Stimulated activated CD8-positive, alpha-beta memory T cell treated with anti-CD3 and anti-CD28 coated beads, Interleukin-4, amount 100 ng/mL, for 48 hours (primary cell): ENCODE results near the gene GCNT2.
"Not testable (repeated sequence)": the region's sequence is repeated elsewhere in the genome, so short reads cannot be mapped to it uniquely, and the experiment has no call there.

ENCODE experiments used
- DNase-seq: peaks from one replicate; pipeline ENCODE4 v3.0.0-alpha.2; 2020

The GCNT2 gene

DNA sequence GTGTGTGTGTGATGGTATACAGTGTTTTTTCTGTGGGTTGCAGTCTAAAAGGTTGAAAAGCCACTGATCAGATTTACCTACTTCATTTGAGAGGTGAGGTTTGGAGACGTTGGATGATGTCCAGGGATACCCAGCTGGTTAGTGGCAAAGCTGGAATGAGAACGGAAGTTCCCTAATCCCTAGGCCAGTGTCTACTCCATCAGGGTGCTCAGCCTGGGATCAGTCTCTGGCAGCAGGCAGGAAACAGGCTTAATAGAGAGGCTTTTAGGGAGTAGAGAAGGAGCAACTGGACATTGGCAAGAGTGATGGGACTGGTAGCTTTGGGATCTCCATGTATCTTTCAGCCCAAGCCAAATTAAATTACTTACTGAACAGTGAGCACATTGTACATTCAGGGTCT is 92.6 kb downstream of the GCNT2 start:
- DNase-seq: no peak

DNA sequence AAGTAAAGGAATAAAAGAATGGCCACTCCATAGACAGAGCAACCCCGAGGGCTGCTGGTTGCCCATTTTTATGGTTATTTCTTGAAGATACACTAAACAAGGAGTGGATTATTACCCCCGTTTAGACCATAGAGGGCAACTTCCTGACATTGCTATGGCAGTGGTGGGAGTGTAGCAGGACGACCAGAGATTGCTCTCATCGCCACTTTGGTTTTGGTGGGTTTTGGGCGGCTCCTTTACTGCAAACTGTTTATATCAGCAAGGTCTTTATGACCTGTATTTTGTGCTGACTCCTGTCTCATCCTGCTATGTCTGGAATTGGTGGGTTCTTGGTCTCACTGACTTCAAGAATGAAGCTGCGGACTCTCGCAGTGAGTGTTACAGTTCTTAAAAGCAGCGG is 94.5 kb downstream of the GCNT2 start:
- DNase-seq: no peak

DNA sequence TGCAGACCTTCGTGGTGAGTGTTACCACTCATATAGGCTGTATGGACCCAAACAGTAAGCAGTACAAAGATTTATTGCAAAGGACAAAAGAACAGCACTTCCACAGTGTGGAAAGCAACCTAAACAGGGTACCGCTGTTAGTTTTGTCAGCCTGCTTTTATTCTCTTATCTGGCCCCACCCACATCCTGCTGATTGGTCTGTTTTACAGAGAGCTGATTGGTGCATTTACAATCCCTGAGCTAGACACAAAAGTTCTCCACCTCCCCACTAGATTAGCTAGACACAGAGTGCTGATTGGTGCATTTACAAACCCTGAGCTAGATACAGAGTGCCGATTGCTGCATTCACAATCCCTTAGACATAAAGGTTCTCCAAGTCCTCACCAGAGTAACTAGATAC is 95.1 kb downstream of the GCNT2 start:
- not testable (repeated sequence) for DNase-seq

DNA sequence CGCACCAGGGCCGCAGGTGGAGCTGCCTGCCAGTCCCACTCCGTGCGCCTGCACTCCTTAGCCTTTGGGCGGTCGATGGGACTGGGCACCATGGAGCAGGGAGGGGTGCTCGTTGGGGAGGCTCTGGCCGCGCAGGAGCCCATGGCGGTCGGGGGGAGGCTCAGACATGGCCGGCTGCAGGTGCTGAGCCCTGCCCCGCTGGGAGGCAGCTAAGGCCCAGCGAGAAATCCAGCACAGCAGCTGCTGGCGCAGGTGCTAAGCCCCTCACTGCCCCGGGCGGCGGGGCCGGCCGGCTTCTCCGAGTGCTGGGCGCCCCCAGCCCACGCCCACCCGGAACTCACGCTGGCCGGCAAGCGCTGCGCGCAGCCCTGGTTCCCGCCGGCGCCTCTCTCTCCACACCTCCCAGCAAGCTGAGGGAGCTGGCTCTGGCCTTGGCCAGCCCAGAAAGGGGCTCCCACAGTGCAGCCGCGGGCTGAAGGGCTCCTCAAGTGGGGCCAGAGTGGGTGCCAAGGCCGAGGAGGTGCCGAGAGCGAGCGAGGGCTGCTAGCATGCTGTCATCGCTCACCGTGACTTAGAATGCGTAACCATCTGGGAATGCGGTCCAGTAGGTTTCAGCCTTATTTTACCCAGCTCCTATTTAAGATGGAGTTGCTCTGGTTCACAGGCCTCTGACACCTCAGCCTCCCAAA is 96.0 kb downstream of the GCNT2 start:
- DNase-seq: no peak

DNA sequence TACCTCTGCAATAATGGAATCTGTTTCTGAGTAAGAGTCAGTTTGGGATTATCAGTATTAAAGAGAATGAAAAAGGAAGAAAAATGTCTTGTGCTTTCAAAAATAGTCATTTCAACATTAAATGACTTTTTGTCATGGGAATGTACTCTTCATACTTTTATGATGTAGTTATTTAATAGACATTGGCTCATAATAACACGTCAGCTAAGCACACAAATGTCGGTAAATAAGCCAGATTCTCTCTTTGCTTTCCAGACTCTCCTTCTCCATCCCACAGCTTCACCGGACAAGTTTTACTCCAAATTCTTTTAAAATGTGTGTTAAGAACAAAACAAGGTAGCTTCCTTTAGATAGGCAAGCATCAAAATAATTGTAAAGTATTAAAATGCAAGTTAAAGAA is 97.3 kb downstream of the GCNT2 start:
- DNase-seq: no peak

DNA sequence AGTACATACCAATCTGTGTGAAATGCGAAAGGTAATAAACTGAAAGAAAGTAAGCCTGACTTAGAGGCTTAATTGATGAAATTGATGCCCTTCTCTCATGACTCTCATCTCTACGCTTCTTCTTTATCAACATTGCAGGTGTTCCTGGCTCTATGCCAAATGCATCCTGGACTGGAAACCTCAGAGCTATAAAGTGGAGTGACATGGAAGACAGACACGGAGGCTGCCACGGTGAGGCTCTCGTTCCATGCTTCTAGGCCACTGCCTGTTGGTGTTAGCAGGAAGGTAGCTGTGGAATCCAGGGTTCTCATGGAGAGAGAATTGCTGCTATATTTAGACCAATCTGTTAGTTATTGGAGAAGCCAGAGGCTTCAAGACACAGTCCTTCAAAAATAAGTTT is 100.1 kb downstream of the GCNT2 start:
- no peak for DNase-seq

DNA sequence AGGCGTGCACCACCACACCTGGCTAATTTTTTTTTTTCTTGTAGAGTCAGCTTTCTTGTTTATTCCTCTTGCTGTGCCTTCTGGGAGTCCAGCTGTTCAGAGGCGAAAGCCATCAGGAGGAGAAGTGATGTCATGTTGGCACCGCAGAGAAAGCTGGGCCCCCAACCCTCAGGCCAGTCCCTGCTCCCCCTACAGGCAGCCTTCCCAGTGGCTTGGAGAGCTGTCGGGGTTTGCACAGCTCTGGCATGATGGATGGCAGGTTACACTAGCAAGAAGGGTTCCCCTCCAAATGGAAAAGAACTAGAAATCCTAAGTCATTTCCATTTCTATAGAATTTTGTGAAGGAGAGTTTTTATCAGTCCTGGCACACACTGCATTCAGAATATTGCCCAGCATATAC is 100.7 kb downstream of the GCNT2 start:
- no peak for DNase-seq

DNA sequence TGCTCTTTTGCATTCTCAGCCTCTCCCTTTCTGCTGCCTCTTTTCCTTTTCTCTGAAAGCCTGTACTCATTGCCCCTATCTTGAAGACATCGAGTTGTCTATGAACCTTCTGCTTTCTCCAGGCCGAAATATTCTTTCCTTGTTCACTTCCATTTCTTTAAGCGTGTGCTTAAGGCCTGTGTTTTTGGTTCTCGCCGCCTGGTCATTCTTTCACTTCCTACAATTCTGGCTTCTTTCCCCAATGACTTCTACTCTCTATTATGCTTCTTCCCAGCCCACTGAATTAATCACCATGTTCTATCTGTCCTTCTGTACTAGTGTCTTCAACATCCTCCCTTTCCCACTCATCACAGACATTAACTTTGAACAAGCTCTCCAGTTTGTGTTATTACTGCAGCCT is 103.7 kb downstream of the GCNT2 start:
- DNase-seq: no peak

DNA sequence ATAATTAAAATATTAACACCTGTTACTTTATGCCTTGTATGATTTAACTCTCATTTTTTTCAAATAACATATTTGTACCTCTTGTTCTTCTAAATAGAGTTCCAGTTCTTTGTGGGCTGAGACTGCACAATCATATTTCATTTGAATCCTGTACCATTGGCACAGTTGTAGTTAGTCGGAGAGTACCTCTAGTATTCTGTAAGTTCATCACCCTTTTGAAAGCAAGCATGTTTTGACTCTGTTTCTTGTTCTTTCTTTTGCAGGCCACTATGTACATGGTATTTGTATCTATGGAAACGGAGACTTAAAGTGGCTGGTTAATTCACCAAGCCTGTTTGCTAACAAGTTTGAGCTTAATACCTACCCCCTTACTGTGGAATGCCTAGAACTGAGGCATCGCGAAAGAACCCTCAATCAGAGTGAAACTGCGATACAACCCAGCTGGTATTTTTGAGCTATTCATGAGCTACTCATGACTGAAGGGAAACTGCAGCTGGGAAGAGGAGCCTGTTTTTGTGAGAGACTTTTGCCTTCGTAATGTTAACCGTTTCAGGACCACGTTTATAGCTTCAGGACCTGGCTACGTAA is 105.1 kb downstream of the GCNT2 start:
- DNase-seq: no peak

DNA sequence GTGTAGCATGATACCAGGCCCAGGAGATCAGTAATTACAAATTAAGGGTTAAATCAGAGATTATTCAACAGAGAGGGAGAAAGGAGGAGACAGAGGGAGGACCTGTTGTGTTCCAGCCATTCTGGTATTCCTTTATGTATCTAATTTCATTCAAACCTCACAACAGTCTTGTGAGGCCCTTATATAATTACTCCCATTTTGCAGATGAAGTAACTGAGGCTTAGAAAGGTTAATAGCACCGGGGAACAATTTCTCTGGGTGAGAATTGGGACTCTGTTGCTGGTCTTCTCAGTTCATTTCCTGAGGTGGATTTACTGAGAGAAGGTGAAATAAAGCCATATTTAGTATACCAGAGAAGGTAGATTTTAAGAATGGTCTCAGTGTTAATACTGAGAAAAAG is 106.6 kb downstream of the GCNT2 start:
- no peak for DNase-seq

DNA sequence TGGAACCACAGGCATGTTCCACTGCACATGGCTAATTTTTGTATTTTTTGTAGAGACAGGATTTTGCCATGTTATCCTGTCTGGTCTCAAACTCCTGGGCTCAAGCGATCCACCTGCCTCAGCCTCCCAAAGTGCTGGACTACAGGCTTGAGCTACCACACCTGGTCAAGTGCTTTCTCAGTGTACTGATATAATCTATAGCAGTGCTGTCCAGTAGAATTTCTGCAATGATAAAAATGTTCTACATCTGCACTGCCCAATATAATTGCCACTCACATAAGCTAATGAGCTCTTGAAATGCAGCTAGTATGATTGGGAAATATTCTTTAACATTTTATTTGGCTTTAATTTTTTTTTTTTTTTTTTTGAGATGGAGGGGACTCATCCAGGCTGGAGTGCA is 109.0 kb downstream of the GCNT2 start:
- DNase-seq: no peak

DNA sequence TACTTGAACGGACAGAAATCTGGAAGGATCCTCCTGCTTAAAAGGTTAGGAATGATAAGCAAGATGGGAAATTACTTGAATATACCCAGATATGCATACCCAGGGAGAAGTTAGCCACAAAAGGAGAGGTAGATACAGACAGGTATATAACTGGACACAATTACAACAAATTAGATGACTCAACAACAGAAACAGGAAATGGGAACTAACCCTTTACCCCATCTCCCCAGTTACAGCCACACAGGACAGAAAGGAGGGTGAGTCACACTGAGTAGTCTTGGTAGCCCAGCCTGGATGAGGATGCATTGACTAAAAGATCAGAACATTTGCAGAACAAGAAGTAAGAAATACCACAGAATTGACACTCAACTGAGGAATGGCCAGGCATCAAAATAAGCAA is 112.1 kb downstream of the GCNT2 start:
- no peak for DNase-seq

DNA sequence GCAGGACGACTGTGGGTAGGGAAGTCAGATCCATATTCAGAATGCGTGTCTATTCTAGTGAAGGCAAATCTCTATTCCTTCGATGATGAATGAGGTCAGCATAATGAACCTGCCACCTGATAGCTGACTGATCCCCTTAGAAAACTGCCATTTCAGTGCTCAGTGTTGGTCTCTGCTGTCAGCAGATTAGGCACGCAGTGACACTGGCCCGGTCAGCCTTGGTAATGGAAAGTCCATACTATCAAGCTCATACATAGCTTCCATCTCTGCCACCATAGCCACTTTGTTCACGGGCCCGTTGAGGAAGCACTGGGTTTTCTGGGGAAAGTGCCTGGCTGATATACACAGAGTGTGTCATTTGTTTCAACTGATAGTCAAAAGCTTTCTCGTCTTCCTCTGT is 119.3 kb downstream of the GCNT2 start:
- DNase-seq: no peak

DNA sequence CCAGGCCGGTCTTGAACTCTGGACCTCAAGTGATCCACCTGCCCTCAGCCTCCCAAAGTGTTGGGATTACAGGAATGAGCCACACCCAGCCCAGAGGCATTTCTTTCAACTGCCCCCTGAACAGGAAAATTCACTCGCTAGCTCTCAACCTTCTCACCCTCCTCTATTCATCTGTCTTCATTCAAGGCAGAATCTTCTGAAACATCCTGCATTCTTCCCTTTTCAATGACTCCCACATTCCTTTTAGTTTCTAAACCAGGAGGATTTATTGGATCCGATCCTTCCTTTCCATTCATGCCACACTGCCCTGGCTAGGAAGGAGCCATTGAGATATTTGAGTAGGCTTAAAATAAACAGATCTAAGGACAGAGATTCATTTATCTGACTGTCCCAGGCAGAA is 120.4 kb downstream of the GCNT2 start:
- no peak for DNase-seq

DNA sequence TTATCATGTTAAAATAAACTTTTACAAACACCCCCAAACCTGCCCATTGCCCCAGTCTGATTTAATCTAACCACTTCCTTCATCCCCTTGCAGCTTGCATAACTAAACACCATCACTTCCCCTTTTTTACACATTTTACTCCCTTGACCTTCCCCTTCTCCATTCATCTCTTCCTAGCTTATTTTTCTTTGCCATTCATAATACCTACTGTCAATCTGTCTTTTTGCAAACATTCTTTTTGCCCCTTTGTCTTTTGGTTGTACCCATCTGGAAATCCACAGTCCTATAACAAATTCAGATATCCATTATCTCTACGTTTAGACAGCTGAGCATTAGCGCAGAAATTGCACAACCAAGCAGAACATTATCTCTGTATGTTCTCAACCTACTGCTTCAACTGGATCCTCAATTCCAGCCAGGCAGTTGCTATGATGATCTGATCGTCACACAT is 122.1 kb downstream of the GCNT2 start:
- no peak for DNase-seq

DNA sequence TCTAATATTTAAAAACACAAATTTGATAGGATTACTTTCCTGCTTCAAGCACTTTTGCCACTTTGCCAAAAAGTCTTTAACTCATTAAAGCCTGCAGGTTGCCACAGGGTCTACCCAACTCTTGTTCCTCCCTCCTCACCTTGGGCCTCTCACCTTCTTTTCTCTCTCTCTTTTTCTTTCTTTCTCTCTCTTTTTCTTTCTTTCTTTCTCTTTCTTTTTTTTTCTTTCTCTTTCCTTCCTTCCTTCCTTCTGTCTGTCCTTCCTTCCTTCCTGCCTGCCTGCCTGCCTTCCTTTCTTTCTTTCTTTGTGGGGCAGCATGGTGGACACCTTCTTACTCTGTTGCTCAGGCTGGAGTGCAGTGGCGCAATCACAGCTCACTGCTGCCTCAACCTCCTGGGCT is 123.1 kb downstream of the GCNT2 start:
- DNase-seq: no peak

DNA sequence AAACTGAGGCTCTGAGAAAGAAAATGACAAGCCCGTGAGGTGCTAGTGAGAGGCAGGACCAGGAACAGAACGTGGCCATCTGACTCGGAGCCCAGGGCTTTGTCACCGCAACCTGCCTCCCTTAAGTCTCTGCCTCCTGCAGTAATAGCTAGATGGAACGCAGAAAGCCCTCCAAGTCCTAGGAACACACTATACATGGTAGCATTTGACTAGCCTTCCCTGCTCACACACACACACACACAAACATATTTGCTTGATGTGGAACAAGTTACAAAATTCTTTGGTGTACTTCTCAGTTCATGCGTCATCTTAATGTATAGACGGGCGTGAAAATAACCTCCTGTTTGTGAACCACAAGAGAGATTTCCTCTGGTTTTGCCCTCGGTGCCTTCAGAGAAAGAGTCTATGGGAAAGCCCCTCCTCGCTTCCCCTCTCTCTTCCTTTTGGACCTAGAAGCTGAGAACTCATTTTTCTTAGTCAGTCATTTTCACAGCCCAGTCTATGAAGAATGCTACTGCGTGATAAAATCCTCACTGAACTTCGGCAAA is 134.4 kb downstream of the GCNT2 start:
- DNase-seq: peak; percentile 29

DNA sequence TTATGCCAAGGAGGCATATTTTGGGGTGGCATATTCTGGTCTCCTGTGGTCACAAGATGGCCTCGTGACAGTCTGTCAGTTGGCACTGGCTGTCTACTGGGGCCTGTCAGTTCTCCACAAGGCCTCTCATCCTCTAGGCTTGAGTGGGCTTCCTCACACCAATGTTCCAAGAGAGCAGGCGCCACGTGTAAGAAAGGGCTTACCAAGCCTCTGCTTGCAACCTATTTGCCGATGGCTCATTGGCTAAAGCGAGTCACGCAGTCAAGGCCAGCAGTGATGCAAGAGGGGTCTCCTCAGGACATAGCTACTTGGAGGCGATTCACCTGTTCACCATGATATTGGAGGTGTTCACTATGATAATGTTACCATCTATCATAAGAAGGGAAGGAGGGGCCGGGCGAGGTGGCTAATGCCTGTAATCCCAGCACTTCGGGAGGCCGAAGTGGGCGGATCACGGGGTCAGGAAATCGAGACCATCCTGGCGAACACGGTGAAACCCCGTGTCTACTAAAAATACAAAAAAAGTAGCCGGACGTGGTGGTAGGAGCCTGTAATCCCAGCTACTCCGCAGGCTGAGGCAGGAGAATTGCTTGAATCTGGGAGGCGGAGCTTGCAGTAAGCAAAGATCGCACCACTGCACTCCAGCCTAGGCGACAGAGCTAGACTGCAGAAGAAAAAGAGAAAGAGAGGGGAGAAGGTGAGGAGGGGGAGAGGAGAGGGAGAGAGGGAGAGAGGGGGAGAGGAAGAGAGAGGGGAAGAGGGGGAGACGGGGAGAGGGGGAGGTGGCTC is 138.0 kb downstream of the GCNT2 start:
- no peak for DNase-seq

DNA sequence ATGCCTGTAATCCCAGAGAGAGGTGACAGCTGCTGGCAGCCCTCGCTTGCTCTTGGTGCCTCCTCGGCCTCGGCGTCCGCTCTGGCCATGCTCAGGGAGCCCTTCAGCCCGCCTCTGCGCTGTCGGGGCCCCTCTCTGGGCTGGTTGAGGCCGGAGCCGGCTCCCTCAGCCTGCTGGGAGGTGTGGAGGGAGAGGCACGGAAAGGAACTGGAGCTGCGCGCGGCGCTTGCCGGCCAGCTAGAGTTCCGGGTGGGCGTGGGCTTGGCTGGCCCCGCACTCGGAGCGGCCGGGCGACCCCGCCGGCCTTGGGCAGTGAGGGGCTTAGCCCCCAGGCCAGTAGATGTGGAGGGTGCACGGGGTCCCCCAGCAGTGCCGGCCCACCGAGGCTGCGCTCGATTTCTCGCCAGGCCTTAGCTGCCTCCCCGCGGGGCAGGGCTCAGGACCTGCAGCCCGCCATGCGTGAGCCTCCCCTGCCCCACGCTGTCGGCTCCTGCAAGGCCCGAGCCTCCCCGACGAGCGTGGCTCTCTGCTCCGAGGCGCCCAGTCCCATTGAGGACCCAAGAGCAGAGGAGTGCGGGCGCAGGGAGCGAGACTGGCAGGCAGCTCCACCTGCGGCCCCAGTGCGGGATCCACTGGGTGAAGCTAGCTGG is 138.7 kb downstream of the GCNT2 start:
- DNase-seq: no peak

DNA sequence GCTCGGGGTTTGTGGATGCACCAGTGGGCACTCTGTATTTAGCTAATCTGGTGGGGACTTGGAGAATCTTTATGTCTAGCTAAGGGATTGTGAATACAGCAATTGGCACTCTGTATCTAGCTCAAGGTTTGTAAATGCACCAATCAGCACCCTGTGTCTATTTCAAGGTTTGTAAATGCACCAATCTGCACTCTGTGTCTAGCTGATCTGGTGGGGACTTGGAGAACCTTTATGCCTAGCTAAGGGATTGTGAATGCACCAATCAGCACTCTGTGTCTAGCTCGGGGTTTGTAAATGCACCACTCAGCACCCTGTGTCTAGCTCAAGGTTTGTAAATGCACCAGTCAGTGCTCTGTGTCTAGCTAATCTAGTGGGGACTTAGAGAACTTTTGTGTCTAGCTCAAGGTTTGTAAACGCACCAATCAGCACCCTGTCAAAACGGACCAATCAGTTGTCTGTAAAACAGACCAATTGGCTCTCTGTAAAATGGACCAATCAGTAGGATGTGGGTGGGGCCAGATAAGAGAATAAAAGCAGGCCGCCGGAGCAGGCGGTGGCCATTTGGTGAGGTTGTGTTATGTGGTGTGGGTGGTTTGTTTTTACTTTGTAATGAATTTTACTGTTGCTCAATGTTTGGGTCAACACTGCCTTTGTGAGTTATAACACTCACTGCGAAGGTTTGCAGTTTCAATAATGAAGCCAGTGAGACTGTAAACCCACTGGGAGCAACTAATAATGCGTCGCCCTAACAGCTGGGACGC is 139.5 kb downstream of the GCNT2 start:
- not testable (repeated sequence) for DNase-seq

DNA sequence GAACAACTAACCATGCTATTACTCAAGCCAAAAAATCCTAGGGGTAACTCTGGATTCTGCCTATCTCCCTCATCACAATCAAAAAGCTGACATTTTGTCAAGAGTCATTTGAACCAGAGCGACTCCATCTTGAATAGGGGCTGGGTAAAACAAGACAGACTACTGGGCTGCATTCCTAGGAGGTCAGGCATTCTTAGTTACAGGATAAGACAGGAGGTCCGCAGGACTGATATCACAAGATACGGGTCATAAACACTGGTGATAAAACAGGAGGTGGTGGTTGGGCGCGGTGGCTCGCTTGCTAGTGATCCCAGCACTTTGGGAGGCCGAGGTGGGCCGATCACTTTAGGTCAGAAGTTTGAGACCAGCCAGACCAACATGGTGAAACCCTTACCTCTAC is 141.1 kb downstream of the GCNT2 start:
- no peak for DNase-seq

DNA sequence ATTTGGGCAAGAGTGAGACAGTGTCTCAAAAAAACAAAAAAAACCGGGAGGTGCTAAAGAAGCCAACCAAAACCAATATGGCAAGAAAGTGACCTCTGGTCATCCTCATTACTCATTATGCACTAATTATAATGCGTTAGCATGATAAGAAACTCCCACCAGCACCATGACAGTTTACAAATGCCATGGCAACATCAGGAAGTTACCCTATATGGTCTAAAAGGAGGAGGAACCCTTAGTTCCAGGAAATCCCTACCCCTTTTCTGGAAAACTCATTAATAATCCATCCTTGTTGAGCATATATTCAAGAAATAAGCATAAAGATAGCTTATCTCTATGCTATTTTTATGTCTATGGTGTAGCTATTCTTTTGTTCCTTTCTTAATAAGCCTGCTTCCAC is 141.6 kb downstream of the GCNT2 start:
- no peak for DNase-seq

DNA sequence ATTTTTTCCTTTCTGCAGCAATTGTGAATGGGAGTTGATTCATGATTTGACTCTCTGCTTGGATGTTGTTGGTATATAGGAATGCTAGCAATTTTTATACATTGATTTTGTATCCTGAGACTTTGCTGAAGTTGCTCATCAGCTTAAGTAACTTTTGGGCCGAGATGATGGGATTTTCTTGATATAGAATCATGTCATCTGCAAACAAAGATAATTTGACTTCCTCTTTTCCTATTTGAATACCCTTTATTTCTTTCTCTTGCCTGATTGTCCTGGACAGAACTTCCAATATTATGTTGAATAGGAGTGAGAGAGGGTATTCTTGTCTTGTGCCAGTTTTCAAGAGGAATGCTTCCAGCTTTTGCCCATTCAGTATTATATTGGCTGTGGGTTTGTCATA is 144.4 kb downstream of the GCNT2 start:
- DNase-seq: not testable (repeated sequence)
